ENCODE results near the gene TPSB2. TPM values are rescaled to one million over a fixed set of nuclear protein-coding genes. Genes with fewer than 3 reads are reported as not detected.

TPSB2 gene
- total RNA-seq, 1 experiment from 2014 or later, result not detected

DNA sequence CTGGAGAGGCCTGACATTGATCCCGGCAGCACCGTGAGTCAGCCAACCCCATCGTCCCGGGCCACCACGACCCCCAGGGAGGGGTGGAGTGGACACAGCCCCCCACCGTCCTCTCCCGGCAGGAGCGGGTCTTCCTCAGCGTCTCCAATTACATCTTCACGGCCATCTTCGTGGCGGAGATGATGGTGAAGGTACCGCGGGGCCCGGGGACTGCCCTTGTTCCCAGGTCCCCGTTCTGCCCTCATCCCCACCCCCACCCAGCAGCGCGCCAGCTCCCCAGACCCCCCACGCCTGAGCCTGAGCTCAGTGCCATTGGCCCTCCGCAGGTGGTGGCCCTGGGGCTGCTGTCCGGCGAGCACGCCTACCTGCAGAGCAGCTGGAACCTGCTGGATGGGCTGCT lies 19.5 kb downstream of the TPSB2 start:
- Histone ChIP-seq H4K20me1 (ENCODE audit: insufficient read depth) (no peaks in the 10 kb centered on the region), H3K9me2 (ENCODE audit: insufficient read depth) (no peaks in the 10 kb centered on the region), H3K4me2 (ENCODE audit: low read length) (no peak overlapping the region), H3K4me3 (replicated peaks in 1 of 2; ENCODE audit: low read depth in 1 of 2, low read length in 2 of 2) (no peak overlapping the region), H3K27me3 (ENCODE audit: insufficient read depth, low read length) (no peaks in the 10 kb centered on the region), H3K79me2 (ENCODE audit: insufficient read depth, low read length) (no peaks in the 10 kb centered on the region), H3K9ac (ENCODE audit: low read length) (no peak overlapping the region), H3K36me3 (ENCODE audit: control insufficient read depth in 1 of 2, insufficient read depth in 2 of 2, low read length in 2 of 2) (no peaks in the 10 kb centered on the region), H2AFZ (ENCODE audit: low read depth, low read length, poor library complexity, severe bottlenecking) (no peak overlapping the region), H3K9me3 (ENCODE audit: control insufficient read depth in 1 of 2, insufficient read depth in 1 of 2, low read depth in 1 of 2, low read length in 2 of 2) (no peaks in the 10 kb centered on the region), H3K27ac (ENCODE audit: low read depth, low read length) (no peak overlapping the region), H3K4me1 (ENCODE audit: control insufficient read depth in 1 of 2, insufficient read depth in 2 of 2, low read length in 2 of 2) (no peaks in the 10 kb centered on the region)
- POLR2A ChIA-PET, result no interaction called here
- ATAC-seq, result no peak
- DNase-seq (ENCODE audit: low read depth, low spot score), result no peak
- CTCF ChIA-PET, result no interaction called here
- intact Hi-C loops (cut with micrococcal nuclease), result no loop called here
- no TSS peak for BruUV-seq (replicated peaks)
- RAD21 ChIA-PET (ENCODE audit: low non-redundant PET in 1 of 2, low total read pairs in 2 of 2, uncharacterized antibody in 2 of 2, unreplicated experiment in 2 of 2), result no interaction called here
- TF ChIP-seq CBX3 (IDR thresholded peaks at IDR 0.05; ENCODE audit: low read depth) (no peak), SP1 (IDR thresholded peaks at IDR 0.05; ENCODE audit: low read depth) (no peak), JUND (IDR thresholded peaks at IDR 0.05) (no peak), ELF1 (IDR thresholded peaks at IDR 0.05; ENCODE audit: borderline replicate concordance, low read depth) (no peak), POLR2A (IDR thresholded peaks at IDR 0.05; ENCODE audit: borderline replicate concordance, extremely low read depth, insufficient read depth, insufficient read length) (no peak), RAD21 (IDR thresholded peaks at IDR 0.05; ENCODE audit: low read depth) (no peak), TCF7L2 (IDR thresholded peaks at IDR 0.05; ENCODE audit: borderline replicate concordance, extremely low read depth, insufficient read depth, insufficient read length) (no peak), EZH2phosphoT487 (IDR thresholded peaks at IDR 0.05; ENCODE audit: borderline replicate concordance) (no peak), ZNF274 (IDR thresholded peaks at IDR 0.05; ENCODE audit: low read depth, low read length) (no peak), CEBPB (IDR thresholded peaks at IDR 0.05; ENCODE audit: low read depth) (no peak), EGR1 (IDR thresholded peaks at IDR 0.05; ENCODE audit: low read depth) (no peak), EZH2 (IDR thresholded peaks at IDR 0.05) (no peak), ZFX (IDR thresholded peaks at IDR 0.05) (no peak), SRF (IDR thresholded peaks at IDR 0.05; ENCODE audit: low read depth) (no peak), YY1 (IDR thresholded peaks at IDR 0.05; ENCODE audit: extremely low read depth, insufficient replicate concordance, low read depth, low read length) (no peak), POLR2AphosphoS5 (IDR thresholded peaks at IDR 0.05; ENCODE audit: low read depth, low read length) (no peak)
- TF ChIP-seq, protein P1, sequence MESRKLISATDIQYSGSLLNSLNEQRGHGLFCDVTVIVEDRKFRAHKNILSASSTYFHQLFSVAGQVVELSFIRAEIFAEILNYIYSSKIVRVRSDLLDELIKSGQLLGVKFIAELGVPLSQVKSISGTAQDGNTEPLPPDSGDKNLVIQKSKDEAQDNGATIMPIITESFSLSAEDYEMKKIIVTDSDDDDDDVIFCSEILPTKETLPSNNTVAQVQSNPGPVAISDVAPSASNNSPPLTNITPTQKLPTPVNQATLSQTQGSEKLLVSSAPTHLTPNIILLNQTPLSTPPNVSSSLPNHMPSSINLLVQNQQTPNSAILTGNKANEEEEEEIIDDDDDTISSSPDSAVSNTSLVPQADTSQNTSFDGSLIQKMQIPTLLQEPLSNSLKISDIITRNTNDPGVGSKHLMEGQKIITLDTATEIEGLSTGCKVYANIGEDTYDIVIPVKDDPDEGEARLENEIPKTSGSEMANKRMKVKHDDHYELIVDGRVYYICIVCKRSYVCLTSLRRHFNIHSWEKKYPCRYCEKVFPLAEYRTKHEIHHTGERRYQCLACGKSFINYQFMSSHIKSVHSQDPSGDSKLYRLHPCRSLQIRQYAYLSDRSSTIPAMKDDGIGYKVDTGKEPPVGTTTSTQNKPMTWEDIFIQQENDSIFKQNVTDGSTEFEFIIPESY (IDR thresholded peaks at IDR 0.05; ENCODE audit: extremely low read depth, insufficient replicate concordance, low read length), result no peak
- TF ChIP-seq, protein P2, sequence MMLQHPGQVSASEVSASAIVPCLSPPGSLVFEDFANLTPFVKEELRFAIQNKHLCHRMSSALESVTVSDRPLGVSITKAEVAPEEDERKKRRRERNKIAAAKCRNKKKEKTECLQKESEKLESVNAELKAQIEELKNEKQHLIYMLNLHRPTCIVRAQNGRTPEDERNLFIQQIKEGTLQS (IDR thresholded peaks at IDR 0.05), result no peak
